ENCODE results near the gene GABRR3.

Gene GABRR3

GRCh38 chr3:97988784-97989568 lies 46.1 kb downstream of the GABRR3 start:
- DNase-seq, result no peak

- DNase-seq, result no peak
These were observed 47.8 kb downstream of the GABRR3 start for GRCh38 chr3:97987306-97987705.

DNA sequence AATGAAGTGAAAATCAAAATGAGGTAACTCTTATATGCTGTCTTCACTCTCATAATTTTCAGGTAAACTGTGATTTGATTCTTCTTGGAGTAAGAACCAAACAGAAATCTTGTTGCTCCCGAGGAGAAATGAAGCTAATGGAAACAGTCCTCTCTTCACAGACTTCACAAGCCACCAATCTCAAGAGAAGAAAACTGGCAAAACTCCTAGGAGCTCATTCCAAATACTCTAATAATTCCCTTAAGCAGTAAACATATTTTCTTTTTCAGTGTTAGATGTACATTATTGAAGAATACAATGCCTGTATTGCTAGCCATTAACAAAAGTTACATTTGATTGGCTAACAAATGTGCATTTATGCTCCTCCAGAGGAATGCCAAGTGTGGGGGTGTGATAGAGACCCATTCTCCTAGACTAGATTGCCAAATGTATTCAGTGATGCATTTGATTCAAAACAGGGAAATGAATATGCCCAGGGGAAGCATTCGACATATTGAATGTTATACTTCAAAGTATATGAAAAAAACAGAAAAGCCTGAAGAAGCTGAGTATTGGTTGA lies 51.1 kb downstream of the GABRR3 start:
- no peak for DNase-seq

DNA sequence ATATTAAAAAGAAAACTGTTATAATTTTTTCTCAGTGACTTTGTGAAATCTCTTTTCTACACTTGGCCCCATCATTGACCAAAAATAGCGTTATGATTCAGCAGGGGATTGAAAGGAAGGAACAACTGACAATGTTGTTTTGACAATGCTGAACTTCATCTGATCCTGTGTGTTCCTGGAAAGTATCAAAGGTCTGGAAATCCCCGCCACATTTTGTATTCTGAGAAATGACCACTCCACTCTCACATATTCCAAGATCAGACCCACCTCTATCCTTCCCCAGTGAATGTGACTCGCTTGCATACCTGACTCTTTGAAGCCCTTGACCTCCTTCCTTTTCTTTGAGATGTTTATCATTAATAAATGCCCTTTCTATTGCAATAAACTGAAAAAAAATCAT lies 53.2 kb downstream of the GABRR3 start:
- DNase-seq, result no peak

- DNase-seq, result no peak
These were observed 55.5 kb downstream of the GABRR3 start for GRCh38 chr3:97979610-97980009.

DNA sequence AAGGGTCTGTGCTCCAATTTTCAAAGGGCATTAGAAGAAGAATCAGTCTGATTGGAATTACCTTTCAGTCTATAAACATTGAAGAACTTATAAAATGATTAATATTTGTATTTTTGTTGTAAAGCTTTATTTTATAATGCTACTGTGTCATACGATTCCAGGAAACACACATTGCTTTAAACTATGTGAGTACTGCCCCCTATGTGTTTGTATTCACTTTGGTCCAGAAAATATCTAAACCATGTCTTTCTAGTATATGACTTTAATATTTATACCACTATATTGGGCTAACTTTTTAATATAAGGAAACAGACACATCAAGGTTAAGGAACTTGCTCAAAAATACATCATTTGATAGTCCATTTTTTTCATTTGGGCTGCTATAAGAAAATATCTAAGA lies 59.6 kb downstream of the GABRR3 start:
- no peak for DNase-seq

DNA sequence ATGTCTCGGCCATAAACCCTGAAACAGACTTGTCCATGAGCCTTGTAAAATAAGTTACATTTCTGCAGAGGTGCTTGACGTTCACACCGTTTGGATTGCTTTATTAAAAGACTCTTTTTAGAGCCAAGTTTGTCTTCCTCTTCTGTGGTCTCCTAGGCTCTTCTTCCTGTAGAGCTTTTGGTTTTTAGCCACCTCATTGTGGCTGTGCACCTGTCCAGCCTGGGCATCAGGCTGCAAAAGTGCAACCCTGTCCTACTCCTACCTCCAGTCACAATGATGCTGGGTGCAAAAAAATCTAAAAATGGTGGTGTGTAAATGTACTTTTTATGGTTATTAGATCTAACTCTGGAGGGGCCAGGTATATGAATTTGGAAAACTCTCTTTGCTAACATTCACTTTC lies 60.1 kb downstream of the GABRR3 start:
- DNase-seq, result no peak

GRCh38 chr3:97972976-97973375 lies 62.1 kb downstream of the GABRR3 start:
- DNase-seq, result no peak

GRCh38 chr3:97971679-97972567 lies 63.2 kb downstream of the GABRR3 start, which contains the start of gene RIOX2:
Gene RIOX2 (minus strand): TSS chr3:97972431. CDS start chr3:97967593, 4,838 bp downstream.
- DNase-seq, result peak; percentile 82

DNA sequence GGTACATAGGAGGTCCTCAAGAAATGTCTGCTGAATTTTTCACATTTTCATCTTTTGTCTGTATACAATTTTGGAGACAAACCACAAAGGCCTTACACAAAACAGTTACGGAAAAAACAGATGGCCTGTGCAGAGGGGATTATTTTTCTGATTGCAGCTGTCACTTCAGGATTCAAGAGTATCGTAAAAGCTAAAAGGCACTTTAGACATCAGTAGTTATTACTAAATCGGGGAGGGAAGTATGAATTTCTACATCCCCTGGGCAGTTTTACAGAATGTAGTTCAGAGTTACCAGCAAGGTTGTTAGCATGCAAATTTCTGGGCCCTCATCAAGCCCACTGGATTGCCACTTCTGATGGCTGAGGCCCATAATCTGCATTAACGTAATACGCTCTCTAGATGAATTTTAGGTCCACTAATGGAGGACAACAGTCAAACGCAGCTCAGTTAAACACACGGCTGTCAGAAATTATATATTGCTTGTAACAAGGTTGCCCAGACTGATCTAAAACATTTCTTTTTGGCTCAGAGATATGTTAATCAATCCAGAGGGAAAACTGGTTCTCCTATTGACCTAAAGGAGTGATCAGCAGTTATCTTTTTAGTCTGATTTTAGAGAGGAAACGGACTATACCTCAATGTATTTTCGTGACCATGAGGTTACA lies 64.0 kb downstream of the GABRR3 start:
- no peak for DNase-seq

DNA sequence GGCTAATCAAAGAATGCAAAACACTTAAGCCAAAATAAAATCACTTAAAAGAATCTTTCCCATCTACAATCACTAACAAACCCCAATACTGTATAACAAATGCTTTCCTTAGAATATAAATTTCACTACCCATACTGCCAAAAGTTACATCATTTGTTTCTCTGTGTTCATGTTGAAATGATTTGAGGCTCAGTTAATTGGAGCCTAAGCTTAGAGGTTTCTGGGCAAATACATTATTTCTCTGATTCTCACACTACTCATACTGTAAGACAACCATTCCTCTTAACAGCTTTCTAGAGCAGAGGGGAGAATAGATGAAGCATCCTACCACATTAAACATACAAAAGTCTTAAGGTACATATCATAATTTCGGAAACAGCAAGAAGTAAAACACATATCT lies 65.0 kb downstream of the GABRR3 start:
- DNase-seq, result no peak

GRCh38 chr3:97969541-97969940 lies 65.6 kb downstream of the GABRR3 start:
- no peak for DNase-seq

GRCh38 chr3:97968376-97968775 lies 66.7 kb downstream of the GABRR3 start:
- no peak for DNase-seq

GRCh38 chr3:97967966-97968365 lies 67.1 kb downstream of the GABRR3 start:
- no peak for DNase-seq

- DNase-seq, result no peak
These were observed 73.9 kb downstream of the GABRR3 start for GRCh38 chr3:97960993-97961766.

GRCh38 chr3:97960551-97960950 lies 74.6 kb downstream of the GABRR3 start:
- DNase-seq, result no peak

DNA sequence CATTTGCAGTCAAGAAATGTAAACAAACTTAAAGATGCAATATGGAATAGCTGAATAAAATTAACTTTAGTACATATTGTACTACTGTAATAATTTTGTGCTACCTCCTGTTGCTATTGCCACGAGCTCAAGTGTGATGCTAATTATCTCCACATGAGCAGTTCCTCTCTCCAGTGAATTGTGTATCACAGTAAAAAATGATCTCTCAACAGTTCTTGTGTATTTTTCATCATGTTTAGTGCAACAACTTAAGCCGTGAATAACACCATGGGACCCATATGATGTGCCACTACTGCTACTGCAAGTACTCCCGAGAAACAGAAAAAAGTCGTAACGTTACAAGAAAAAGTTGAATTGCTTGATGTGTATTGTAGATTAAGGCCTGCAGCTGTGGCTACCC lies 75.2 kb downstream of the GABRR3 start:
- DNase-seq, result no peak

DNA sequence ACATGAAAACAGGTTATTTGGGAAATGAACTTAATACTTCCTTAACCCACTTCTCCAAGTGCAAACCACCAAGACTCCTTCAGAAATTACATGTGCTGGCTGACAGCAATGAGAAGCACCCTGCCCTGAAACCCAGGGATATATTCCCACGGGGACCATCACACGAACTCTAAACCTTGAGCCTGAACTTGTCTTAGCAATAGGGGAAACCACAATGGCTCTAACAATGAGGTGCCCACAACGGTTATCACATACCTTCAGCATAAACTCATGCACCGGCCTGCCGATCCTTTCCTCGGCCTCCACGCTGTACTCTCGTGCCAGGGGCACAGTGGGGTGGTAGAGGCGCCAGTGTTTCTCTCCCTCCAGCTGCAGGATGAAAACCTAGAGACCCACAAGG lies 76.3 kb downstream of the GABRR3 start:
- no peak for DNase-seq

- no peak for DNase-seq
These were observed 76.7 kb downstream of the GABRR3 start for GRCh38 chr3:97958396-97958795.

DNA sequence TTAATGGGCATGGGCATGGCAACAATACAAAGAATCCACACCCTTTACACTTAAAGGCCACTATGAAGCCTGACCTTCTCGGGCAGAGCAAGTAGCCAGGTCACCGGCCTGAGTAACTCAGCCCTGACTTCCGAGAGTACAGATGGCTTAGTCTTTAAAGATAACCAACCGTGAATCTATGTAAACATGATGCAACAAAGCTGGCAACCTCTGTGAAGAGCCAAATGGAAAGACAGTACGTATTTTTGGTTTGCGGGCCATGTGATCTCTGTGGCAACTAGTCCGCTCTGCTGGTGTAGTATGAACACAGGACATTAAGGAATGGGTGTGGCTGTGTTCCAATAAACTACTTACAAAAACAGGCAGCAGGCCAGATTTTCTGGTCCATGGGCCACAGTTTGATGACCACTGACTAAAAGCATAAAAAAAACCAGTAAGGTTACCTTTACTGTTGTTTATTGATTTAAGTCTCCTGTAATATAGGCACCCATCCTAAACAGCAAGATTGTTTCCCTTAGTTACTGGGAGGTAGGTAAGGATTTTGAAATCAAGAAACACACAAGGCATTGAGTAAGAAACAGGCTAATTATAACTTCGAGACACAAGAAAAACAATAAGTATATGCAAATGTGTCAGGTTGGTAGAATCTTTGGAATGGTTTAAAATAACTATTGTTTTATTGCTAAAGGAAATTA lies 77.4 kb downstream of the GABRR3 start:
- DNase-seq, result no peak

- no peak for DNase-seq
These were observed 79.1 kb downstream of the GABRR3 start for GRCh38 chr3:97956051-97956450.
